SH-SY5Y (cell line): ENCODE data around the gene E2F1.

Experiments
- GATA2 ChIP-seq: IDR thresholded peaks from 2 replicates; pipeline ENCODE4 v1.6.1; 2011; ENCODE audit warnings: mild to moderate bottlenecking, low read depth, low read length
- GATA3 ChIP-seq: IDR thresholded peaks from 2 replicates; pipeline ENCODE4 v1.6.1; 2011; ENCODE audit warnings: low read depth, mild to moderate bottlenecking, low read length, moderate library complexity

Gene E2F1

DNA sequence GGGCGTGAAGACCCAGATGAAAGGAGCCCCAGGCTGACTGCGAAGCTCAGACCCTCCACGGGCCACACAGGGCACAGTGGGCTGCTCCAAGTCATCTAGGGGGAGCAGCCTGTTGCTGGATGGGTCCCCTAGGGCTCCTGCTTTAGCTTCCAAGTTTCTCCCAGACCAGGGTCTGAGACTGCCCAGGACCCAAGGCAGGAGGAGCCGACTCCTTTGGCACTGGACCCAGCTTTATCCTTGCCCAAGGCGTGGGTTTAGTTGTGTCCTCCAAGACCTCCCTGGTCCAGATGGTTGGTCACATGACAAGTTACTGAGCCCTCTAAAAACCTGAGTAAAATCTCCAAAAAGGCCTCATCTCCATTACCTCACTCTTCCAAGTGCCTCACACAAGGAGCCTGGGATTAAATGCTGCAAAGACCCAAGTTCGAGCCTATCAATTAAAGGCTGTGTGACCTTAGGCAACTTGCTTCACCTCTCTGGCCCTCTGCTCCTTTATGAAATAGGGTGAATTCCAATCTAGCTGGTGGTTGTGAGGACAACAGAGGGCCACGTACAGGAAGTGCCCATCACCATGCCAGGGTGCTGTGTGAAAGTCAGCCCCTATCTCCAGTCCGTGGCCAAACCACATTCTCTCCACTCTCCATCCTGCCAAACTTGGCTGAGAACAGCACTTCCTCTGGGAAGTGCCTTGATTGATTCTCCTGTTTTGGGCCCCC lies 14.5 kb downstream of the E2F1 start:
- no peak for TF ChIP-seq GATA3
- TF ChIP-seq GATA2, result no peak

DNA sequence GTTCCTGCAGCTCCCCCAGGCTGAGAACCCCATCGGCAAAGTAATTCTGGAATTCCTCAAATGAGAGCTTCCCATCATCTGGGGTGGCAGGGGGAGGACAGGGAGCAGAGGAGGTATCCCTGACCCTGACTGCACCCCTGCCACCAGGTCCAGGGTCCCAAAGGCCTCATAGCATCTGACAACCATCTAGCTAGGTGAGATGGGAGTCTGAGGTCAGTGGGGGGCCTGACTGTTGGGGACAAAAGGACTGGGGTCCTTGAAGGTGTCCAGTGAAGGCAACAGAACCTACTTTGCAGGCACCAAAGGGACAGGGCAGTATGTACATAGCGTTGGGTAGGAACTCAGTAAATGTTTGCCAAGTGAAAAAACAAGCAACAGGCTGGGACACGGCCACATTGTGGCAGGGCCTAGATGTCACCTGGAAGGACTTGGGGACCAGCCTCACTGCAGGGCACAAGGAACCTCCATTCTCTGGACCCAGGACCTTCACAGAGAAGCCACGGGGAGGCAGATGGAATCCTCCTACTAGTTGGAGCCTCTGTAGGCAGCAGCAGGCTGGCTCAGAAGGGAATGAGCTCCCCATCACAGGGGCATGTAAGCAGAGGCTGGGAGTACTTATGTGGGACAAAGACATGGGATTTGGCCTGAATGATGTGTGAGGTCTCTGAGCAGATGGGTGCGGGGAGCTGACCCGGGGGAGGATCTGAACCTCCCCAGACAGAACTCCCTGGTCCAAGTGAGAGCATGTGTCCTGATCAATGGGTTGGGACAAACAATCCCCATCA lies 15.3 kb downstream of the E2F1 start:
- no peak for TF ChIP-seq GATA2
- no peak for TF ChIP-seq GATA3

DNA sequence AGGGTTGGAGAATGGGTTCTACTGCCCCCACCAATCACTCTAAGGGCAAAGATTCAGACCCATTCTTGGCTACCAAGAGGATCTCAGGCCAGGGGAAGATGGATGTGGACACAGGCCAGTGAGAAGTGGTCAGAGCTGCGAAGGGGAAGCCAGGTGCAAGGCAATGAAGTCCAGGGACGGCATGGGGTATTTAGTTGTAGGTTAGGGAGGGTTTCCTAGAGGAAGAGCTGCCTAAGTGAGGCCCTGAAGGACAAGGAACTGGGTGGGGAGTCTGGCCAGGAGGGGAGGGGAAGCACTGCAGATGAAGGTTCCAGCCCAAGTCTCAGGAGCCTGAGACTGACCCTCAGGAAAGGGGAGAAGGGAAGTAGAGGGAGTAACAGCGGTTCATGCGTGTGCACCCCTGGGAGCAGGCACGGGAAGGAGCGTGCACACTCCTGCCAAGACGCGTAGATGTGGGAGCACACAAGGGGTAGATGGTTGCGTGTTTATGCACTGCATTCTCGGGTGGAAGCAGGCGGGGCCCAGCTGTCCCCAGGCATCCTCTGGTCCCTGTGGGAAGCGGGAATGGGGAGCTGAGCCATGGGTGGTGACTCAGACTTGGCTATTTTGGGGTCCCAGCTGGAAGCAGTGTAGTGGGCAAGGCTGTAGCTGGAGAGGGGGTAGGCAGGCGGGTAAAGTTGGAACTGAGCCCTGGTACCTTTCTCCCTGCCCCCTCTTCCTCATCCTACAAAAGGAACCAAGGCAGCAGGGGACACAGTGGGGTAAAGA lies 16.1 kb downstream of the E2F1 start:
- no peak for TF ChIP-seq GATA3
- TF ChIP-seq GATA2, result no peak

DNA sequence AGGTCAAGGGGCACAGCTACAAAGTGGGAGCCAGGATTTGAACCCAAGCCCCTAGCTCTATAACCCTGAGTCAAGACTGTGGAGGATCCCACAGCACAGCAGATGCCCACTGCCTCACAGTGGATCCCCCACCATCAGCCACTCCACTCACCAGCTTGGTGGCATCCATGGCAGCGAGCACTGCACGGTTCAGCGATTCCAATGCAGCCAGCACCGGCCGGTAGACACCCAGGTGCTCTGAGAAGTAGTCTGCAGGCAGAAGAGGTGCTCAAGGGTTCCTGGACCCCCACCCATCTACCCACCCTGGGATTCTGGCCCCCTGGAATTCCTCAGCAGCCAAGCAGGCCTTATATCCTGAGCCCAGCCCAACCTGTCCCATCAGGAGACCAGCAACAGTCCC lies 17.0 kb downstream of the E2F1 start:
- TF ChIP-seq GATA3, result no peak
- TF ChIP-seq GATA2, result no peak

DNA sequence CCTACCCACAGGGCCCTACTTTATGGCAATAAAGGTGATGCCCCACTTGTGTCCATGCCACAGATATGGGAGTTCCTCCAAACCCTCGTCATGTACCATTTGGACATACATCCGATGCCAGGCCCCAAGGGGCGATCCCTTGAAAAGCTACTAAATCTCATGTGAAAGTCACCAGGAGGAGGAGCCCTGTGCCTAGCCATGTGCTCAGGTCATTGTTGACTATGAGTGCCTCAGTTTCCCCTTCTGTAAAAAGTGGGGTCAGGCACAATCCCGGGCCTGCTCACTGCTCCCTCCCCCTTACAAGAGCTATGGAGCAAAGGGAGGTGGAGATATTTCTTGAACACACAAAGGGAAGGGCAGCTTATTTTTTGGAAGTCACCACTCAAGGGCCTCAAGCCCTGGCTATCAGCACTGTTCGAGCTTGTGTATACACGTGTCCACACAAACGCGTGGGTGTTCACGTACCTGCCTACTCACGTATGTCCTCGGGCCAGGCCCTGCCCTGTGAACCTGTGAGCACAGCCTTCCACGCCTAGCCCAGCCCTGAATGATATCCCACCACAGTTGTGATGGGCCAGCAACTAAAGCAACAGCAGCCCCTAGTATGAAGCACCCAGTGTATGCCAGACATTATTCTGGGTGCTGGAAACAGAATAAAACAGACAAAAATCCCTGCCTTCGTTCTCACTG lies 17.6 kb downstream of the E2F1 start:
- TF ChIP-seq GATA2 (no peak), GATA3 (no peak)

DNA sequence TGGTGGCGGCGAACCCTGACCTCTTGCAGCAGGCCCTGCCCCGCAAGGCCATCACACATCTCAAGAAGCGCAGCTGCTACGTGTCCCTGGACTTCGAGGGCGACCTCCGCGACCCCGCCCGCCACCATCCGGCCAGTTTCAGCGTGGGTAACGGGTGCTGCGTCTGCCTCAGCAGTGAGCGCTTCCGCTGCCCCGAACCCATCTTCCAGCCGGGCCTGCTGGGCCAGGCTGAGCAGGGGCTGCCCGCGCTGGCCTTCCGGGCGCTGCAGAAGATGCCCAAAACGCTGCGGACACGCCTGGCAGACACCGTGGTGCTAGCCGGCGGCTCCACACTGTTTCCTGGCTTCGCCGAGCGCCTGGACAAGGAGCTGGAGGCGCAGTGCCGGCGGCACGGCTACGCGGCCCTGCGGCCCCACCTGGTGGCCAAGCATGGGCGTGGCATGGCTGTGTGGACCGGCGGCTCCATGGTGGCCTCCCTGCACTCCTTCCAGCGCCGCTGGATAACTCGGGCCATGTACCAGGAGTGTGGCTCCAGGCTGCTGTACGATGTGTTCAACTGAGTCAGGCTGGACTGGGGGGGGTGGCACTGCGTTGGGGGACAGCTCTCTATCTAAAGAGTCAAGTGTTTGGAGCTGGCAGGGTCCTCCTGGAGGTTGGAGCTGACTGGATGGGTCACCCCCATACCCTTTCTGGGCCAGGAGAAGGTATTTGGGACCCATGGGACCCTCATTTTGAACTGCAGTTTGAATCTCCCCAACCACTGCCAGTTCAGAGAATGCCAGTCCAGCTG lies 18.3 kb downstream of the E2F1 start:
- TF ChIP-seq GATA2 (no peak), GATA3 (no peak)

DNA sequence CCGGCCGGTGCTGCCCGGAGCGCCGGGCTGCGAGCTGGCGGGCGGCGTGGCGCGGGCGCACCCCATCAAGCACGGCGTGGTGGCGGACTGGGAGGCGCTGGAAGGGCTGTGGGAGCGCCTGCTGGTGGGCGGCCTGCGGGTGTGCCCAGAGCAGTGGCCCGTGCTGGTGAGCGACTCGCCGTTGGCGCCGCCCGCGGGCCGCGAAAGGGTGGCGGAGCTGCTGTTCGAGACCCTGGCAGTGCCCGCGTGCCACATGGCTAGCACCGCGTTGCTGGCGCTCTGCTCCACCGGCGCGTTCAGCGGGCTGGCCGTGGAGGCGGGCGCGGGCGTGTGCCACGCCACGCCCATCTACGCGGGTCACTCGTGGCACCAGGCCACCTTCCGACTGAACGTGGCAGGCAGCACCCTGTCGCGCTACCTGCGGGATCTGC lies 18.9 kb downstream of the E2F1 start:
- no peak for TF ChIP-seq GATA2
- no peak for TF ChIP-seq GATA3

DNA sequence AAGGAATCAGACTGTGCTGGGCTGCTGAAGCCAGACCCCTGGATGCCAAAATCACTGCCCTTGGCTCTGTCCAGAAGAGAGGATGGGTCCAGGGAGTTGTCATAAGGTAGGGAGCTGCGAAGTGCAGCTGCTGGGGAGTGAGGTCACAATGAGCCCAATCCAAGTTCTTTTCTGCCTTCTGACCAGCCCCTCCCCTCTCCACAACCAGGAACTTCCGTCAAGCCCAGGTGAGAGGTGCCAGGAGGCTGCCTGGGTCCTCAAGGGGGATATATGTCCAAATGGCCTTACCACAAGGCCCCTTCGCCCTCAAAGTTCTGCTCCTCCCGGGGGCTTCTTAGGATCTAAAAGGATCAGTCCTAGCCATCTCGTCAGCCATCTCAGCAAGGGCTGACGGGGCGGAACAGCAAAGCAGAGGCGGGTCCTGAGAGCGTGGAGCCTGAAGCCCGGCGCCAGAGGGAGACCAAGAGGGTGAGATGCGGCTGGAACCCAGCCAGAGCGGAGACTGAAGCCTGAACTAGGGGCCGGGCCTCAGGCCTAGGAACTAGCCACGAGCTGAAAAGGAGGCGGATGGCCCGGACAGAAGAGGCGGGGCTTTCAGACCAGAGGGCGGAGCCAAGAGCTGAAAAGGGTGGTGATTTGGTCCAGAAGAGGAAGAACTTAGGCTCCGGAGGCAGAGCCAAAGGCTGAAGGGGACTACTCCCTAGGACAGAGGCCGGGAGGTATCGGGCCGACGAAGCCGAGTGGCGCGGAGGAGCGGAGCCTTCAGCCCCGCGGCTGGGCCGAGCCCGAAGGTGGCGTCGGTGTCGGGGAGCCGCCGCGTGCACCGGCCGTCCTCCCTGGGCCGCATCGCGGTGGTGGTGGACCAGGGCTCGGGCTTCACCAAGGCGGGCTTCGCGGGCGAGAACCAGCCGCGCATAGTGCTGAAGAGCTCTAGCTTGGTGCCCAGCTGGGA lies 19.6 kb downstream of the E2F1 start, which contains the start of gene ACTL10:
Gene ACTL10, plus strand, starts transcription at position 651 of the 952 bp plus-strand sequence. CDS start 555 bp downstream, outside the sequence.
- peak; percentile 51 for TF ChIP-seq GATA2
- no peak for TF ChIP-seq GATA3

DNA sequence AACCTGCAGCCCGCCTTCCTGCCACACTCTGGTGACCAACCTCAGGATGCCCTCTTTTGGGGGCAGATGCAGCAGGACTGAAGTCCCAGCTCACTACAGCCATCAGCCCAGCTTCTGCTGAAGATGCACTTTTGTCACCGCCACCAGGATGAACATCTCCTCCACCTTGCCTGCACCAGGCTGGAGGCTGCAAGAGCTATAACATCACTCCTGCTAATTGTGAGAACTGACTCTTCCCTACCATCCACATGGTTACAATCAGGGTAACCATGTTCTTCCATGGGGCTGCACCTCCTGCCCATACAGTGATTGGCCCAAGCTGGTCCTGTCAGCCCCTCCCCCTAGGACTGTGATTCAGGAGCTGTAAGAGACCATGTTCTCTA lies 21.4 kb downstream of the E2F1 start:
- no peak for TF ChIP-seq GATA2
- TF ChIP-seq GATA3, result no peak

DNA sequence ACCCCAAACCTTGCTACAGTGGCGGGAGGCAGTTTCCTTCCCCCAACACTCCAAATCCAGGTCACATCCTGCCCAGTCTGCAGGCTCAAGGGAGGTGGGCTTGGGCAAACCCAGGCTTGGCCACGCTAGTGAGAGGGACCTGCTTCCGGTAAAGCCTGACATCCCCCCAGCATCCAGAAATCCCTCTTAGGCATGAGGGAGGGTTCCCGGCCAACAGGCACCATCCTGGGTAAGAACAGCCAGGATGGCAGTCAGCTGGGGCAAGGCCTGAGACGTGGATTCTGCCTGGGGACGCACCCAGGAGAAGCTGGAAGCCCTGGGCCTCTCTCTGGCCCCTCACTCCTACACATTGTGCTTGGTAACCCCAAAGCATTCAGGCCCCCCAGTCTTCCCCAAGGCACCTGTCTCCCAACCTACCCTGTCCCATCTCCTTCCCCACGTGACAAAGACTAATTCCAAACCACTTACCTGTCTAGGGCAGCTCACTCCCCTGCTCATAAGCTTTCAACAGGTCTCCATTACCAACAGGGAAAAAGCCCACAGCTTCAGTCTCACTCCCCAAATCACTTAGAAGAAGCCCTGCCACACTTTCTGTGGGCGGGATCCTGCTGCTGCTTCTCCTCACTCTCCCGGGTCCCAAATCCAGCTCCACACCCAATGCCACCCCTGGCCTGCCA lies 22.0 kb downstream of the E2F1 start:
- TF ChIP-seq GATA2 (no peak), GATA3 (no peak)

DNA sequence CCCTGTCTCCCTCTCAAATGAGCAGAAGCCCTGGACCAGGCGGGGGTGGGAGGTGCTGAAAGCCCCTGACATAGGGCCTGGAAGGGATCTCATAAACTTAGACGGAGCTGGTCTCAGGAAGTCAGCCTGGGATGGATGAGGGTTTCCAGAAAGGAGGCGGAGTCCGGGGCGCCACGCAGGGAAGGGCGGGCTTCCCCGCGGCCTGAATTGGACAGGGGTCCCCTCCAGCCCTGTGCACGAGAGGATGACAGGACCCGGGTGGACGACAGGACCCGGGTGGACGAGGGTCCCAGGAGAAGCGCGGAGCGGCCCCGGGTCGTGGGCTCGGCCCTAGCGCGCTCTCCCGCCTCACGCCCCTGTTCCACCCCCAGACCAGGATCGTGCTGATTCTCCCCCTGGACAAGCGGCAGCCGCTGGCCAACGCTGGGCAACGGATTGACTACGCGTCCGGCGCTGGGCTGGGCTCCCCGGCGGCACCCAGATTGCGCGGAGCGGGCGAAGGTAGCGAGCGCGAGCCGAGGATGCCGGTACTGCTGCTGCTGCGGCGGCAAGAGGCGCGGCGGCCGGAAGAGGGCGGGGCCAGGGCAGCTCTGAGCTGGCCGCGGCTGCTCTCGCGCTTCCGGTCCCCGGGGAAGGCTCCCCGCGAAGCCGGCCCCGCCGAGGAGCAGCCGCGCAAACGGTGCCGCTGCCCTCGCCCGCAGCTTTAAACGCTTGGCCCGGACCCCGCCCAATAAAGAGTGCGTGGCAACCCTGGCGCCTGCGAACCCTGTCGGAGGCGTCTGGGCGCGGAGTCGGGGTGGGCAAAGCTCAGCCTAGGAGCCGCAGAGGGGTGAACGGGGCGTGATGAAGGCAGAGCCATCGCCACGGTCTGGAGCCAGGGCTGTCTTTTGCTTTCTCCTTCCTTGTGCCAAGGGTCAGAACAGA lies 22.8 kb downstream of the E2F1 start:
- TF ChIP-seq GATA3 (no peak), GATA2 (no peak)
